Stimulated activated CD8-positive, alpha-beta memory T cell treated with anti-CD3 and anti-CD28 coated beads, Interleukin-2, amount 100 ng/mL, for 48 hours (primary cell): ENCODE results near the gene ARHGEF2.

Source experiments
- DNase-seq, 2 donors: peaks; one replicate each; pipeline ENCODE4 v3.0.0-alpha.2; 2020; ENCODE audit warnings: low read depth in 2 of 2

The ARHGEF2 gene

GRCh38 chr1:155971910-155972809 is 6.2 kb downstream of the ARHGEF2 start:
- DNase-seq, result no peak

- DNase-seq, result no peak
Measured at GRCh38 chr1:155970531-155971167, 7.7 kb downstream of the ARHGEF2 start.

GRCh38 chr1:155969377-155969791 is 9.0 kb downstream of the ARHGEF2 start:
- DNase-seq, result no peak

- DNase-seq, result no peak
Measured at GRCh38 chr1:155968670-155969069, 9.7 kb downstream of the ARHGEF2 start.

- DNase-seq, result no peak
Measured at GRCh38 chr1:155968051-155968400, 10.3 kb downstream of the ARHGEF2 start.

- DNase-seq, result no peak
Measured at GRCh38 chr1:155967341-155968050, 10.9 kb downstream of the ARHGEF2 start.

- no peak for DNase-seq
Measured at GRCh38 chr1:155966750-155967149, 11.6 kb downstream of the ARHGEF2 start.

- no peak for DNase-seq
Measured at GRCh38 chr1:155966135-155966534, 12.2 kb downstream of the ARHGEF2 start.

GRCh38 chr1:155964193-155964592 is 14.2 kb downstream of the ARHGEF2 start:
- DNase-seq, result no peak

- no peak for DNase-seq
Measured at GRCh38 chr1:155962599-155963211, 15.6 kb downstream of the ARHGEF2 start.

- no peak for DNase-seq
Measured at GRCh38 chr1:155961937-155962336, 16.4 kb downstream of the ARHGEF2 start.

GRCh38 chr1:155960081-155960745 is 18.1 kb downstream of the ARHGEF2 start:
- DNase-seq, result no peak

GRCh38 chr1:155957411-155957915 is 20.9 kb downstream of the ARHGEF2 start:
- no peak for DNase-seq

- DNase-seq, result no peak
Measured at GRCh38 chr1:155954645-155955044, 23.7 kb downstream of the ARHGEF2 start.

- DNase-seq, result no peak
Measured at GRCh38 chr1:155952505-155952890, 25.8 kb downstream of the ARHGEF2 start.

GRCh38 chr1:155951753-155952504 is 26.4 kb downstream of the ARHGEF2 start:
- no peak for DNase-seq

GRCh38 chr1:155950829-155951228 is 27.5 kb downstream of the ARHGEF2 start:
- DNase-seq, result no peak

- DNase-seq, result no peak
Measured at GRCh38 chr1:155947741-155948140, 30.6 kb downstream of the ARHGEF2 start.

GRCh38 chr1:155947292-155947691 is 31.1 kb downstream of the ARHGEF2 start:
- DNase-seq, result no peak

GRCh38 chr1:155946633-155947219 is 31.6 kb downstream of the ARHGEF2 start:
- no peak for DNase-seq
